GM10248 (cell line): ENCODE data around the gene NCOA6.

ENCODE experiments used
- CTCF ChIA-PET: fragments of 300-600 bp; sonication (Branson Sonifier 250); formaldehyde crosslinking; extraction: SDS; loops from one replicate; lab custom pipeline; 2021; ENCODE audit warnings: antibody characterized with exemption; lab: Yijun Ruan, JAX
- POLR2A ChIA-PET: fragments of 350-650 bp; sonication (Branson Sonifier 250); formaldehyde crosslinking; extraction: SDS; loops from one replicate; lab custom pipeline; 2020; ENCODE audit warnings: antibody characterized with exemption; lab: Yijun Ruan, JAX
- DNase-seq: peaks from one replicate; pipeline ENCODE4 v3.0.0; 2012; ENCODE audit errors: extremely low spot score
- TF ChIP-seq, protein P1 (sequence below): IDR thresholded peaks from 2 replicates; pipeline ENCODE4 v1.5.1; 2012; ENCODE audit warnings: mild to moderate bottlenecking, low read depth; ENCODE audit errors: extremely low read depth, missing control alignments, control extremely low read depth

NCOA6 gene

DNA sequence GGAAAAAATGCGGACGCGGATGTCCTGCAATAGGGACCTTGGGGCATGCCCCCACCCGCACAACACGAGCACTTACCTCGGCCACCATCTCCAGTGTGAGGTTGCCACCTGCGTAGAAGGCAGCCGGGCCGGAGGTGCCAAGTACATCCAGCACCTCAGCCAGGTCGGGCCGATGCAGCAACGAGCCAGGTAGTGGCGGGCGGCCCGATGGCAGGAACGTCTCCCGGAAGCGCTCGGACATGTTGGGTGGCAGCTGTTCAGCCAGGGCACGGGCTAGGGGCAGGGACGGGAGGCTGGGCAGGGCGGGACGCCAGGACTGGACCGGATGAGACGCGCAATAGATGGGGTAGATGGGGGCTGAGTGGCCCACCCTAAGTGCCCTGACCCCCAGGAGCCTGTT is 33.9 kb upstream of the NCOA6 start:
- ChIA-PET CTCF (no interaction called here), POLR2A (no interaction called here)
- no peak for DNase-seq
- TF ChIP-seq, protein P1, sequence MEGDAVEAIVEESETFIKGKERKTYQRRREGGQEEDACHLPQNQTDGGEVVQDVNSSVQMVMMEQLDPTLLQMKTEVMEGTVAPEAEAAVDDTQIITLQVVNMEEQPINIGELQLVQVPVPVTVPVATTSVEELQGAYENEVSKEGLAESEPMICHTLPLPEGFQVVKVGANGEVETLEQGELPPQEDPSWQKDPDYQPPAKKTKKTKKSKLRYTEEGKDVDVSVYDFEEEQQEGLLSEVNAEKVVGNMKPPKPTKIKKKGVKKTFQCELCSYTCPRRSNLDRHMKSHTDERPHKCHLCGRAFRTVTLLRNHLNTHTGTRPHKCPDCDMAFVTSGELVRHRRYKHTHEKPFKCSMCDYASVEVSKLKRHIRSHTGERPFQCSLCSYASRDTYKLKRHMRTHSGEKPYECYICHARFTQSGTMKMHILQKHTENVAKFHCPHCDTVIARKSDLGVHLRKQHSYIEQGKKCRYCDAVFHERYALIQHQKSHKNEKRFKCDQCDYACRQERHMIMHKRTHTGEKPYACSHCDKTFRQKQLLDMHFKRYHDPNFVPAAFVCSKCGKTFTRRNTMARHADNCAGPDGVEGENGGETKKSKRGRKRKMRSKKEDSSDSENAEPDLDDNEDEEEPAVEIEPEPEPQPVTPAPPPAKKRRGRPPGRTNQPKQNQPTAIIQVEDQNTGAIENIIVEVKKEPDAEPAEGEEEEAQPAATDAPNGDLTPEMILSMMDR: no peak

DNA sequence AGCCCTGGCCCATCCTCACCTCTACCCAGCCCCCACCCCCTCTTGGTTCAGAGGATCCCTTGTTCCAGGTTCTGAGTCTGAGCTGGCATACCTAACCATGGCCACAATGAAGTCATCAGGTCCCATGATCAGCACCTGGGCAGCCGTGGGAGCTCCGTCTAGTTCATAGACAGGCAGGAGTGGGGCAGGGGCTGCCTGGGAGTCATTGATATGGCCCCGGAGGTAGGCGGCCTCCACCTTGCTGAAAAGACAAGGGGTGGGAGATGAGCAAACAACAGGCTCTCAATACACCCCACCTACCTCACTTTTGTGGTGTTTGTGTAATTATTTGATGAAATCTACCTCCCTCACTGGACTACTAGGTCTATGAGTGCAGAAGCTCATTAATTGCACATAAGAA is 26.8 kb upstream of the NCOA6 start:
- CTCF ChIA-PET: interaction anchor here (0.8 to 1.2 kb wide), 2 partner anchors 13 to 20 kb away, joined by 3 read pairs; partner anchors contain the start of gene GGT7

DNA sequence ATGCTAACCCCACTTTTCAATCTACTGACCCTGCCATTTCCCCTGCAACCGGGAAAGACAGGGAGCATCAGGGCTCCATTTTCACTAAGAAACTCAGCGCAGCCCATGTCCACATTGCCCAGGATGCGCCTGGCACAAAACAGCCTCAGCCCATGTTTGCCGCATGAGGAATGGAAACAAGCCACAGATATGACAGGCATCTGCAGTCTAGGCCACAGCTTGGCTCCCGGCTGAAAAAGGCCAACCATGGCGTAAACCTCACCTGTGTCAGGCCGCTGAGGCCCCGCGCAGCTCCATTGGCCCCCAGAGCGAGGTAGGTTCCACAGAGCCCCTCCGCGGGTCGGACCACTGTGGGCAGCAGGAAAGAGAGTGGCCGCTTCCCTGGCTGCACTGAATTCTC is 25.5 kb upstream of the NCOA6 start:
- POLR2A ChIA-PET: no interaction called here
- TF ChIP-seq, protein P1: no peak
- no peak for DNase-seq
- CTCF ChIA-PET: interaction anchor here (1.2 kb wide), 1 partner anchor 25 kb away, joined by 3 read pairs; the partner anchor contains the start of gene ACSS2

More for the DNA sequence above, 26.8 kb upstream of the NCOA6 start:
- POLR2A ChIA-PET: no interaction called here
- no peak for DNase-seq
- TF ChIP-seq, protein P1: no peak

DNA sequence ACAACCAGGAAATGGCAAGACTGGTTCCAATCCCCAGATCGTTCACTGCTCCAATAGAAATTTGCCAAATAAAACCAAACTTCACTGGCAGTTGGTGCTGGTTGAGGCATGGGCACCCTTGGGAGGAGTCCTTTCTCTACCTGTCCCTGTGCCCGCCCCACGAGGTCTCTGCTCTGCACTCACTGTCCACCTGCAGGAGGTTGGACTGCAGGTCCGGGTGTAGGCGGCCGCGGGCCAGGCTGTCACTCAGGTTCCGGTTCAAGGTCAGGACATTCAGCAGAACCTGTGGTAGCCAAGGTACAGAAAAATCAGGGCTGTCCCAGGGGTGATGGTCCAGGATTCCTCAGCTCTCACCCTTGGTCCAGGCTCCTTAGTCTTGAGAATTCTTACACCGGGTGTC is 24.3 kb upstream of the NCOA6 start:
- TF ChIP-seq, protein P1: no peak
- no peak for DNase-seq
- ChIA-PET POLR2A (no interaction called here), CTCF (interaction anchor here (1.2 kb wide), 1 partner anchor 26 kb away, joined by 3 read pairs; the partner anchor contains the start of gene ACSS2)

DNA sequence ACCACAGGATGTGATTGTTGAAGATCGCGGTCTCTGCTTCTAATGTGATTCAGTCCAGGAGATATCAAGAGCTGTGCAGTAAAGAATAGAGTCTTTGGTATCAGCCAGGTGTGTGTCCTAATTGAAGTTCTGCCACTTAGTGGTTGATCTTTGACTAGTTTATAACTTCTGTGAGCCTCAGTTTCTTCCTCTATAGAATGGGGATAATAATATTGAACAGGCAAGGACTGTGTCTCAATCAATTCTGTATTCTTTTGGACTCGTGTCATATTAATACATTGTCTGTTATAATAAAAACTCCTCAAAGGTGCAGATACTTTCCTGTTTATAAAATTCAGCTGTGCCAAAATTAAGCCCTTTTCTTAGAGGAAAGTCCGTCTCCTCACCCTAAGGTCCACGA is 23.1 kb upstream of the NCOA6 start:
- POLR2A ChIA-PET: no interaction called here

DNA sequence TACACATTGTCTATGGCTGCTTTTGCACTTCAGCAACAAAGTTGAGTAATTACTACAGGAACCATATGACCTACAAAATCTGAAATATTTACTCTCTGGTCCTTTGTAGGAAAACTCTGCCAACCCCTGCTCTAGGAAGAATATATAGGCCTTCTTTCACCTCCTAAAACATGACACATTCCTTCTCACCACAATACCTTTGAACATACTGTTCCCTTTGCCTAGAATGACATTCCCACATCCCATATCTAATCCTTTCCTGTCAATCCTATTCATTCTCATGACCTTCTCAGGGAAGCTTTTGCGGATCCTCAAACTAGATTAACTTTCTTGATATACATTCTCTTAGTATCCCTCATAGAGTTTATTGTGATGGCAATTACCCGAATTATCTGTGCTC is 18.0 kb upstream of the NCOA6 start:
- TF ChIP-seq, protein P1: no peak
- CTCF ChIA-PET: no interaction called here
- no peak for DNase-seq
- POLR2A ChIA-PET: no interaction called here

More for the DNA sequence above, 23.1 kb upstream of the NCOA6 start:
- TF ChIP-seq, protein P1: no peak
- no peak for DNase-seq
- CTCF ChIA-PET: interaction anchor here (1.1 to 1.8 kb wide), 6 partner anchors 10 to 359 kb away, joined by 3 to 5 read pairs (median 3); no protein-coding TSS in a partner anchor
